A673 (cell line): ENCODE measurements around the gene PRR15L. TPM values are rescaled to one million over a fixed set of nuclear protein-coding genes. Genes with fewer than 3 reads are reported as not detected.
A peak's percentile ranks its signal among the peaks of the same experiment; 100 is the strongest.

Source experiments
- BruUV-seq: library from RNA; stranded (reverse); fragments of 400-500 nt; replicated peaks from 2 replicates; lab custom pipeline; 2021; lab: Mats Ljungman, UMichigan
- CTCF ChIA-PET: fragments of 300-600 bp; sonication (Branson Sonifier 250); formaldehyde crosslinking; loops from one replicate; lab custom pipeline; 2022; ENCODE audit warnings: antibody characterized with exemption; lab: Charles Lee
- POLR2A ChIA-PET: fragments of 300-600 bp; sonication (Branson Sonifier 250); formaldehyde crosslinking; loops from one replicate; lab custom pipeline; 2022; ENCODE audit warnings: antibody characterized with exemption; ENCODE audit not compliant: low non-redundant PET; lab: Charles Lee
- DNase-seq: peaks from one replicate; pipeline ENCODE4 v3.0.0-alpha.2; 2015; ENCODE audit warnings: low spot score
- H3K27ac ChIP-seq: fragments of 200-600 bp; sonication (generic); 2 replicates; pipeline ENCODE4 v1.5.1; 2016; ENCODE audit warnings: mixed run types, low read depth, mild to moderate bottlenecking, mixed read lengths, antibody characterized with exemption, low read length; ENCODE audit not compliant: poor library complexity, severe bottlenecking
- H3K27me3 ChIP-seq: fragments of 200-600 bp; sonication (generic); replicated peaks from 2 replicates; pipeline ENCODE4 v1.6.1; 2017; ENCODE audit warnings: mixed run types, low read depth, mild to moderate bottlenecking, mixed read lengths, antibody characterized with exemption, low read length; ENCODE audit not compliant: insufficient read depth, poor library complexity
- H3K36me3 ChIP-seq: fragments of 200-600 bp; sonication (generic); 2 replicates; pipeline ENCODE4 v1.6.1; 2016; ENCODE audit warnings: mixed run types, mild to moderate bottlenecking, mixed read lengths, antibody characterized with exemption, low read length; ENCODE audit not compliant: insufficient read depth, poor library complexity, severe bottlenecking
- H3K4me1 ChIP-seq: fragments of 200-600 bp; sonication (generic); 2 replicates; pipeline ENCODE4 v1.6.1; 2017; ENCODE audit warnings: mixed run types, mild to moderate bottlenecking, mixed read lengths, antibody characterized with exemption, low read length; ENCODE audit not compliant: insufficient read depth, poor library complexity, severe bottlenecking
- H3K4me3 ChIP-seq: fragments of 200-600 bp; sonication (generic); 2 replicates; pipeline ENCODE4 v1.5.1; 2016; ENCODE audit warnings: low read depth, mixed run types, mild to moderate bottlenecking, mixed read lengths, low read length; ENCODE audit not compliant: poor library complexity, severe bottlenecking
- H3K9me3 ChIP-seq: fragments of 200-600 bp; sonication (generic); 2 replicates; pipeline ENCODE4 v1.6.1; 2016; ENCODE audit warnings: mixed run types, low read depth, mild to moderate bottlenecking, mixed read lengths, antibody characterized with exemption, low read length; ENCODE audit not compliant: poor library complexity, severe bottlenecking
- EZH2 ChIP-seq: fragments of 200-600 bp; sonication (generic); IDR thresholded peaks from 2 replicates; pipeline ENCODE4 v1.6.1; 2017; ENCODE audit warnings: borderline replicate concordance, low read depth, mild to moderate bottlenecking, mixed read lengths, antibody characterized with exemption, low read length; ENCODE audit not compliant: poor library complexity, severe bottlenecking
- intact Hi-C: fragments of 100-400 bp; cut with micrococcal nuclease; formaldehyde crosslinking; loops from one replicate; pipeline ENCODE4 v1.10.0; 2022; ENCODE audit not compliant: unreplicated experiment
- total RNA-seq: library from RNA; stranded (reverse); gene quantifications from 2 replicates; pipeline ENCODE4 v1.2.3, GENCODE V29; 2021
- TF ChIP-seq, protein P1 (sequence below): fragments of 300-800, 200-600 bp; sonication (generic); conservative IDR thresholded peaks from 2 replicates; pipeline ENCODE4 v1.5.1; 2017; ENCODE audit warnings: low read depth, mild to moderate bottlenecking, antibody characterized with exemption, low read length, moderate library complexity, mixed read lengths

The PRR15L gene
- total RNA-seq, 1 experiment from 2014 or later, result not detected

DNA sequence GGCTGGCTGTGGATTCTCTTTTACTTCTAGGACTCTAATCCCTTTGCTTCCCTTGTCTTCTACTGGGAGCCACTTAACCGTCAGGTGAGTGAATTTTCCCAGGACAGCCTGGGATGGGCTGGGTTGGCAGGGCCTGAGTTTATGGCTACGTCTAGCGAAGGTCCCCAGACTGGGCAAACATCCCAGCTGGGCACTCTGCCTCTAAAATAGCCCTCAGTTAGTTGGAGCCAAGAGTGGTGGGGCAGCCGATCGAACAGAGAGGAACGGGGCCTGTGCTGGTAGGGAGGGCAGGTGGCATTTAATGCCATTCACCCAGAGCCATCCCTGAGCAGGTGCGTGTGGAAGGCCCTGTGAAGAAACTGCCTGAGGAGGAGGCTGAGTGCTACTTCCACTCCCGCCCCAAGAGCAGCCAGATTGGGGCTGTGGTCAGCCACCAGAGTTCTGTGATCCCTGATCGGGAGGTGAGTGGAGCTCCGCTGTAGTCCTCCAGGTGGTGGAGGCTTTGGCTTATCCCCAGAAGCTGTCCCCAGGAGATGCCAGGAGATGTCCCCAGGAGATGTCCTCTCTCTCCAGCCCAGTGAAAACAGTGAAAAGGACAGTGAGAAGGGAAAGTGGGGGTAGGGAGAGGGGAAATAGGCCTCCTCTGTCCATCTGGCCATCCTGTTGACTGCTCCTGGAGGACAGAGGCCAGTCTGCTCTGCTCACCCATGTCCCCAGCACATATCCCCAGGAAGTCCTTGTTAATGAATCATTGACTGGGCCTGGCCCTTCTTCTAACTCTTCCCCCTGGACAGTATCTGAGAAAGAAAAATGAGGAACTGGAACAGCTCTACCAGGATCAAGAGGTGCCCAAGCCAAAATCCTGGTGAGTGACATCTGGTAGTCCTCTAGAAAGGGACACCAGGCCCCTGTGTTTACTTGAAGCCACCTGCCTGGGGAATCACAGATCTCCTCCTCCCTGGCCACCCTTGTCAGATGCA is 11.9 kb downstream of the PRR15L start:
- Histone ChIP-seq H3K9me3 (no peaks in the 10 kb centered on the region), H3K4me3 (no peak overlapping the region), H3K4me1 (peaks cover 10% of the 10 kb centered on the region), H3K36me3 (no peaks in the 10 kb centered on the region), H3K27ac (no peak overlapping the region), H3K27me3 (no peaks in the 10 kb centered on the region)
- TF ChIP-seq, protein P1, sequence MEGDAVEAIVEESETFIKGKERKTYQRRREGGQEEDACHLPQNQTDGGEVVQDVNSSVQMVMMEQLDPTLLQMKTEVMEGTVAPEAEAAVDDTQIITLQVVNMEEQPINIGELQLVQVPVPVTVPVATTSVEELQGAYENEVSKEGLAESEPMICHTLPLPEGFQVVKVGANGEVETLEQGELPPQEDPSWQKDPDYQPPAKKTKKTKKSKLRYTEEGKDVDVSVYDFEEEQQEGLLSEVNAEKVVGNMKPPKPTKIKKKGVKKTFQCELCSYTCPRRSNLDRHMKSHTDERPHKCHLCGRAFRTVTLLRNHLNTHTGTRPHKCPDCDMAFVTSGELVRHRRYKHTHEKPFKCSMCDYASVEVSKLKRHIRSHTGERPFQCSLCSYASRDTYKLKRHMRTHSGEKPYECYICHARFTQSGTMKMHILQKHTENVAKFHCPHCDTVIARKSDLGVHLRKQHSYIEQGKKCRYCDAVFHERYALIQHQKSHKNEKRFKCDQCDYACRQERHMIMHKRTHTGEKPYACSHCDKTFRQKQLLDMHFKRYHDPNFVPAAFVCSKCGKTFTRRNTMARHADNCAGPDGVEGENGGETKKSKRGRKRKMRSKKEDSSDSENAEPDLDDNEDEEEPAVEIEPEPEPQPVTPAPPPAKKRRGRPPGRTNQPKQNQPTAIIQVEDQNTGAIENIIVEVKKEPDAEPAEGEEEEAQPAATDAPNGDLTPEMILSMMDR, result no peak
- TF ChIP-seq EZH2, result no peak
- no peak for DNase-seq
- no TSS peak for BruUV-seq
- CTCF ChIA-PET, result interaction anchor here (1.0 to 2.1 kb wide), 5 partner anchors 16 to 104 kb away, joined by 3 to 10 read pairs (median 5); partner anchors contain the start of genes CDK5RAP3 and SCRN2
- intact Hi-C loops, result loop anchor here (10.0 kb wide), 1 partner anchor 101 kb away; the partner anchor contains the start of gene SCRN2
- POLR2A ChIA-PET, result no interaction called here

DNA sequence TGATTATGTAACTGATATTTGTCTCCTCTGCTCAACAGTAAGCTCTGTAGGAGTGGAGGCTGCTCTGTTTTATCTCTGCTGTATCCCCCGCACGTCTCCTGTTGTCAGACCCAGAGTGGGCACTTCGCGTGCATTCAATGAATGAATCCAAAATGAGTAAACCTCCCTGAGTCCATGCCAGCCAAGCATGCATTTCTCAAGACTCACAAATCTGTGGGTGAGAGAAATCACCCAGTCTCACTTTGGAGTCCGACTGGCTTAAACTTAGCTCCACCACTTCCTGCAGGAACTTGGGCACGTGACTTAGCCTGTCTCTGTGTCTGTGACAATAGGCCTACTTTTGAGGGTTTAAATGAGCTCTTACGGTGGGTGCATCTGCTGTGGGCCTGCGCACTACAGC is 12.6 kb downstream of the PRR15L start:
- Histone ChIP-seq H3K36me3 (no peaks in the 10 kb centered on the region), H3K4me3 (no peak overlapping the region), H3K9me3 (no peaks in the 10 kb centered on the region), H3K27ac (no peak overlapping the region), H3K27me3 (no peaks in the 10 kb centered on the region), H3K4me1 (peaks cover 10% of the 10 kb centered on the region)
- intact Hi-C loops, result loop anchor here (10.0 kb wide), 1 partner anchor 100 kb away; the partner anchor contains the start of gene SCRN2
- no peak for DNase-seq
- POLR2A ChIA-PET, result no interaction called here
- CTCF ChIA-PET, result interaction anchor here (1.0 kb wide), 1 partner anchor 26 kb away, joined by 3 read pairs; the partner anchor contains the start of gene CDK5RAP3
- no TSS peak for BruUV-seq
- no peak for TF ChIP-seq EZH2
- TF ChIP-seq, protein P1, result no peak

DNA sequence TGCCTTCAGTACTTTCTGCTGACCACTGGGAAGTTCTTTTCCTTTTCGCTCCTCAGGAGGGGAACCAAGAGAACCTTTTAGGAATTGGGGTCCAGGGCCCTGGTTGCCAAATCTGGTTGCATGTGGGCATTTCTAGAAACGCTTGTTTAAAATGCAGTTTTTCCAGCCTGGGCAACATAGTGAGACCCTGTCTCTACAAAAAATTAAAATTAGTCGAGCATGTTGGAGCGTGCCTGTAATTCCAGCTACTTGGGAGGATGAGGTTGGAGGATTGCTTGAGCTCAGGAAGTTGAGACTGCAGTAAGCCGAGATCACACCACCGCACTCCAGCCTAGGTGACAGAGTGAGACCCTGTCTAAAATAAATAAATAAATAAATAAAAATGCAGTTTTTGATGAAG is 15.1 kb downstream of the PRR15L start:
- POLR2A ChIA-PET, result no interaction called here
- no TSS peak for BruUV-seq
- intact Hi-C loops, result loop anchor here (10.0 kb wide), 1 partner anchor 98 kb away; the partner anchor contains the start of gene SCRN2
- CTCF ChIA-PET, result no interaction called here
- H3K27me3 ChIP-seq, result no peaks in the 10 kb centered on the region
- H3K9me3 ChIP-seq, result no peaks in the 10 kb centered on the region
- TF ChIP-seq, protein P1, result no peak
- no peak for TF ChIP-seq EZH2
- peak overlapping the region; percentile 63 for H3K4me3 ChIP-seq
- H3K27ac ChIP-seq, result peak overlapping the region; percentile 66
- DNase-seq, result no peak
- H3K4me1 ChIP-seq, result peaks cover 5% of the 10 kb centered on the region
- H3K36me3 ChIP-seq, result no peaks in the 10 kb centered on the region
